Large intestine (tissue), 3 donors: Measurements from ENCODE around the gene BPIFB1. TPM values are rescaled to one million over a fixed set of nuclear protein-coding genes. Genes with fewer than 3 reads are reported as not detected.
A peak's percentile ranks its signal among the peaks of the same experiment; 100 is the strongest.

Source experiments
- DNase-seq, 2 donors: peaks; one replicate each; pipeline versions ENCODE4 v3.0.0 to v3.0.0-alpha.2; 2013
- H3K27ac ChIP-seq: one replicate; pipeline ENCODE4 v1.5.1; 2013; ENCODE audit warnings: low read length
- H3K27me3 ChIP-seq: 2 replicates; pipeline ENCODE4 v1.6.1; 2013; ENCODE audit warnings: low read length; ENCODE audit not compliant: control insufficient read depth, insufficient read depth
- H3K36me3 ChIP-seq: 2 replicates; pipeline ENCODE4 v1.6.1; 2013; ENCODE audit warnings: low read length; ENCODE audit not compliant: control insufficient read depth, insufficient read depth
- H3K4me1 ChIP-seq: one replicate; pipeline ENCODE4 v1.6.1; 2013; ENCODE audit warnings: low read length; ENCODE audit not compliant: control insufficient read depth, insufficient read depth
- H3K4me3 ChIP-seq: one replicate; pipeline ENCODE4 v1.5.1; 2013; ENCODE audit warnings: low read length
- H3K9me3 ChIP-seq: one replicate; pipeline ENCODE4 v1.6.1; 2013; ENCODE audit warnings: mild to moderate bottlenecking, low read depth, low read length, moderate library complexity; ENCODE audit not compliant: control insufficient read depth
- WGBS: methylation state at CpG from one replicate; pipeline ENCODE4 v1.1.5; 2013; ENCODE audit warnings: low lambda C conversion rate; ENCODE audit not compliant: insufficient coverage; 5-methylcytosine and 5-hydroxymethylcytosine counted together
- polyA plus RNA-seq: library from polyadenylated mRNA; unstranded; fragments of 120-200 nt; gene quantifications from one replicate; pipeline ENCODE4 v1.2.1, GENCODE V29; 2013

Gene BPIFB1
- polyA plus RNA-seq, 1 donor = not detected

DNA sequence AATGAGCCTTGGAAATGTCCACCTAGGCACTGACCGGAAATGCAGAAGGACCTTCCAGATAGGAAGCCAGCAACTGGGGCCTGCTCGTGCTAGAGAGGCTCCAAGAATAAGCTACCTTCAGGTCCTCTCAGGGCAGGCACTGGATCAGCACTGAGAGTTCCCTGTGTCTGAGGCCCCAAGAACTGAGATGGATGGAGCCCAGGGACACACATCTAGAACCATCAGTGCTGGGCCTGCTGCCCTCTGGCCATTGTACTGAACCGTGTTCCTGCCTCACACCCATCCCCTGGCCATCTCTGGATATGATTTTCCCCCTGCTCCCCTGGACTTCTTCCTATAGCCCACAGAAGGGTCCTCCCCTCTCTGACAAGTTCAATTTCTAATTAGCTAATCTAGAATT, 36.9 kb upstream of the BPIFB1 start:
- DNase-seq = no peak
- Histone ChIP-seq H3K9me3 (no peaks in the 10 kb centered on the region), H3K4me1 (no peaks in the 10 kb centered on the region), H3K27ac (no peak overlapping the region), H3K36me3 (no peaks in the 10 kb centered on the region), H3K27me3 (no peaks in the 10 kb centered on the region), H3K4me3 (no peak overlapping the region)
- WGBS = no CpG with 5 or more reads among the region's 3 CpGs

DNA sequence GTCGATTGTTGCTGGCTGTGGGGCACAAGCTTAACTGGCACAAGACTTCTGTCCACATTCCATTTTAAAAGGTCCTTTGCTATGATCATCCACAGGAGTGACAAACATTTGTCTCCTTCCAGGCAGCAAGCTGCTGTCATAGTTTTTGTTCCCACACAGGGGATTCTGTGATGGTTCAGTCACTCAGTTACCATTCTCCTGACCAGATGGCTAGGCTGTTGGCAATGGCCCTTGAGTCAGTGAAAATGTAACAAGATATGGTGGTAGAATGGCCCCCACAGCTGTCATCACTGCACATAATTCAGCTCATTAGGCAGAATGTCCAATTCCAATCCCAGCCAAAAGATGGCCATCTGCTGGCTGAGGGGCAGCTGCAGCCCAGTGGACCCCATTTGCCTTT, 33.6 kb upstream of the BPIFB1 start:
- WGBS = no CpG with 5 or more reads among the region's 1 CpG
- Histone ChIP-seq H3K4me3 (no peak overlapping the region), H3K36me3 (no peaks in the 10 kb centered on the region), H3K27ac (no peak overlapping the region), H3K27me3 (no peaks in the 10 kb centered on the region), H3K9me3 (no peaks in the 10 kb centered on the region), H3K4me1 (no peaks in the 10 kb centered on the region)
- DNase-seq = no peak

DNA sequence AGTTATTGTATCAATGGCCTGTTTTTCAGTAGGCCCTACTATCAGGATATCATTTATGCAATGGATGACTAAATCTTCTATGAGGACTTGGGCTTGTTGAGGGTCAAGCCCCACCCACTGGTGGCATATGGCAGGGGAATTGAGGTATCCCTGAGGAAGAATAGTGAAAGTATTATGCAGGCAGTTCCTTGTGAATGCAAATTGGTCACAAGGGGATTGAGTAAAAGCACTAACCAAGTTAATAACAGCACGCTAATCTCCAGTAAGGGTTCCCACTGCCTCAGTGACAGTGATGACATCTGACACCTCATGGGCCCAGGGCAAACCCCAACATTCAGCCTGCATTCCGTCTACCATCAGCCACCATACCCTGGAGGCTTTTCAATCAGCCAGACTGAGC, 32.3 kb upstream of the BPIFB1 start:
- DNase-seq = no peak
- H3K27me3 ChIP-seq = no peaks in the 10 kb centered on the region
- no CpG with 5 or more reads among the region's 2 CpGs for WGBS
- no peak overlapping the region for H3K27ac ChIP-seq
- H3K9me3 ChIP-seq = no peaks in the 10 kb centered on the region
- no peaks in the 10 kb centered on the region for H3K36me3 ChIP-seq
- H3K4me1 ChIP-seq = no peaks in the 10 kb centered on the region
- H3K4me3 ChIP-seq = no peak overlapping the region

DNA sequence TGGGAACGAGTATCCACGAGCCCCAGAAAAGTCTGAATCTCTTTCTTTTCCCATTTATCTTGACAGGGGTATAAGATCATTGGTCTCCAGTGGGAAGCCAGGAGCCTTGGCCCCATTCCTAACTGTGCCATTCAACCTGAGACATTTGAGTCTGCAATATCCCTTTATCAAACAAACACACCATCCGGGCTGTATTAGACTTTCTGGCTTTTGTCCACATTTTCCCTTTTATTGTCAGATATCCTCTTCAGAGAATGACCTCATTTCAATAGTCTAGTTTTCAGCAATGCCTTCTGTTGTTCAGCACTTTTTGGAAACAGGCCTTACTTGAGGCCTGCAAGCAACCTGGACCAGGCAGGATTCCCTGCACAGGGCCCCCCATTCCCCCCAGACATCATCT, 31.5 kb upstream of the BPIFB1 start:
- WGBS = no CpG with 5 or more reads among the region's 3 CpGs
- no peak for DNase-seq
- no peaks in the 10 kb centered on the region for H3K4me1 ChIP-seq
- H3K36me3 ChIP-seq = no peaks in the 10 kb centered on the region
- no peak overlapping the region for H3K27ac ChIP-seq
- H3K4me3 ChIP-seq = no peak overlapping the region
- H3K9me3 ChIP-seq = no peaks in the 10 kb centered on the region
- no peaks in the 10 kb centered on the region for H3K27me3 ChIP-seq

DNA sequence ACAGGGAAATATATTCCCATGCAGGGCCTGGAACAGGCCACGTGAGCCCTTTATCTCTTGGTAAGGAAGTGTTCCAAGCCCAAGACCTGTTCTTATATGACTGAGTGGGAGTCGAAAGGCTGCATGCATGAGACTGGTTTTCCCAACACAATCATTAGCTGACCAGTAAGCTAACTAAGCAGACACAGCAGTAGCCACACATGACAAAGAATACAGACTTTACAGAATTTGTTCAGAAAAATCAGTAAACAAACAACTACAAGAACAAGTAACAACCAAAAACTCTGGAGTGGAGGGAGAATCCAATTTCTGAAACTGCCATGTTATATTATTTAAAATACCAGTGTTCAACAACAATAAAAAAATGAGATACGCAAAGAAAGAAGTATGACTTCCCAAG, 30.6 kb upstream of the BPIFB1 start:
- WGBS = 100% methylated on average over 1 of the region's 3 CpGs
- DNase-seq = no peak

DNA sequence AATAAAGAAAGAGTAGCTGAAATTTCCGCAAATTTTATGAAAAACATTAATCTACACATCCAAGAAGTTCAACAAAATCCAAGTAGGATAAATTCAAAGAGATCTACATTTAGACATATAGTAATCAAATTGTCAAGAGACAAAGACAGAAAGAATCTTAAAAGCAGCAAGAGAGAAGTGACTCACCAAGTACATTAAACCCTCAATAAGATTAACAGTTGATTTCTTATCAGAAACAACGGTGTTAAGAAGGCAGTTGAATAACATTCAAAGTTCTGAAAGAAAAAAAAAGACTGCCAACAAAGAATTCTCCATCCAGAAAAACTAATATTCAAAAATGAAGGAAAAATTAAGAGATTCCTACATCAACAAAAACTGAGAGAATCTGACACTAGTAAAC, 28.0 kb upstream of the BPIFB1 start:
- H3K4me1 ChIP-seq = no peaks in the 10 kb centered on the region
- no peak for DNase-seq
- WGBS = 58% methylated on average over 2 of the region's 2 CpGs

More for the DNA sequence above, 30.6 kb upstream of the BPIFB1 start:
- no peaks in the 10 kb centered on the region for H3K36me3 ChIP-seq
- H3K27me3 ChIP-seq = no peaks in the 10 kb centered on the region
- H3K4me1 ChIP-seq = no peaks in the 10 kb centered on the region
- H3K27ac ChIP-seq = no peak overlapping the region
- H3K4me3 ChIP-seq = no peak overlapping the region
- H3K9me3 ChIP-seq = no peaks in the 10 kb centered on the region

DNA sequence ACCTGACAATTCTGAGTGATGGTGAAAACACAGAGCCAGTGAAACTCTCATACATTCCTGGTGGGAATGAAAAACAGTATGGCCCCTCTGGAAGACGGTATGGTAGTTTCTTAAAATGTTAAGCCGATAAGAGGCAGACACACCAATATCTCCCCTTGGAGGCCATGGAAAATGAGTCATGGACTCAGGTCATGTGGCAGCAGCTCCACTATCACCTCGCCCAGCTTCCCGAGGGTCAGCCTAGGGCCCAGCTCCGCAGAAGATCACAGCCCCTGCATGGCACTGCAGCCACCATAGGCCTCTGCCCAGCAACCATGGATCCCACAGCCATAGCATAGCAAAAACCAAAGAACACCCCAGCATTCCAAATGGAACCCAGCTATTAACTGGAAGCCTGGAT, 25.8 kb upstream of the BPIFB1 start:
- Histone ChIP-seq H3K27ac (no peak overlapping the region), H3K36me3 (no peaks in the 10 kb centered on the region), H3K4me3 (no peak overlapping the region), H3K4me1 (no peaks in the 10 kb centered on the region), H3K27me3 (no peaks in the 10 kb centered on the region), H3K9me3 (no peaks in the 10 kb centered on the region)
- no peak for DNase-seq
- no CpG with 5 or more reads among the region's 5 CpGs for WGBS

More for the DNA sequence above, 28.0 kb upstream of the BPIFB1 start:
- Histone ChIP-seq H3K27ac (no peak overlapping the region), H3K4me3 (no peak overlapping the region), H3K36me3 (no peaks in the 10 kb centered on the region), H3K27me3 (no peaks in the 10 kb centered on the region), H3K9me3 (no peaks in the 10 kb centered on the region)

DNA sequence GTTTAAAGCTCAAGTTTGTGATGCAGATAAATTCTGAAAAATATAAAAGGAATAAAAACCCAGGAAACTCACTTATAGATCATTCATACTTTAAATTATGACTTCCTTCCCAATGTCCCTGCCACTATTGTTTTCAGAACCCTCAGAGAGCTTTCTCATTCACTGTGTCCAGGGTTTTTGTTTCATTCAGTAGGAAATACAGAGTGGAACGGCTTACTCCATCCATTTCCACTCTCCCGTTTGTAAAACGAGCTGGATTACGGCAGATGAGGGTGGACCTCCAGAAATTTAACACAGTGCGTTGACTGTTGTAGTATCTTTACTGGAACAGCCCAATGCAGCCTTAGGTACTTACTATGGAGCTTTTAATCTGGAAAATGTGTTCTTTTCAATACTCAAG, 23.6 kb upstream of the BPIFB1 start:
- no CpG with 5 or more reads among the region's 5 CpGs for WGBS
- Histone ChIP-seq H3K4me3 (no peak overlapping the region), H3K9me3 (no peaks in the 10 kb centered on the region), H3K36me3 (no peaks in the 10 kb centered on the region), H3K4me1 (no peaks in the 10 kb centered on the region), H3K27ac (no peak overlapping the region), H3K27me3 (no peaks in the 10 kb centered on the region)
- no peak for DNase-seq

DNA sequence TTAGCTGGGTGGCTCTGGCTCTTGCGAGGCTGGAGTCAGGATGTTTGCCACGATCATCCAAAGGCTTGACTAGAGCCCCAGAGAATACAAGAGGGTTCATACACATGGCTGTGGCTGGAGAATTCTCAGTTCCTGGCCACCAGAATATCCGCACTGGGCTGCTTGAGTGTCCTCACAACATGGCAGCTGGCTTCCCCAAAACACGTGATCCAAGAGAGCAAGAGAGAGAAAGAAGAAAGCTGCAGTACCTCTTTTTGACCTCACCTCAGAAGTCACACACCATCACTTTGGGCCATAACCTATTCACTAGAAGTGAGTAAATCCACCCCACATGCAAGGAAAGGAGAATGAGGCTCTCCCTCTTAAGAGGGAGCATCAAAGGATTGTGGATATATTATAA, 21.5 kb upstream of the BPIFB1 start:
- Histone ChIP-seq H3K4me3 (no peak overlapping the region), H3K27me3 (no peaks in the 10 kb centered on the region), H3K36me3 (no peaks in the 10 kb centered on the region), H3K27ac (no peak overlapping the region), H3K9me3 (no peaks in the 10 kb centered on the region), H3K4me1 (no peaks in the 10 kb centered on the region)
- no peak for DNase-seq
- WGBS = no CpG with 5 or more reads among the region's 4 CpGs

DNA sequence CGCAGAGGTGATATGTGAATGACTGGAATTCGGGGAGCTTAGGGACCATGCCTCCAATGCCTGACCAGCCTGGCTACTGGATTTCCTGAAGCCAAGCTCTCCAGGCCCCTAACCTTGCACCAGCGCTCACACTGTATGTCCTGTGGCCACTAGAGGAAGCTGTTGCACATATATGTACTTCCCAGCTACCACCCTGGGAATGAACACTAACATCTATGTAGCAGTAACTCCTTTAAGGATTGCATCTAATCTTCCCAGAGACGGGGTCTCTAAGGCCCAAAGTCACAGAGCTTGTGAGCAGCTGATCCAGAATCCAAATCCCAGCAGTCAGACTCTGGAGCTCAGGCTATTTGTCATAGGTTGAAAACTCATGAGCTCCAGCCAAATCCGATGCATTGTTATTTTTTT, 20.4 kb upstream of the BPIFB1 start:
- Histone ChIP-seq H3K36me3 (no peaks in the 10 kb centered on the region), H3K27ac (no peak overlapping the region), H3K9me3 (no peaks in the 10 kb centered on the region), H3K27me3 (no peaks in the 10 kb centered on the region), H3K4me3 (no peak overlapping the region), H3K4me1 (no peaks in the 10 kb centered on the region)
- DNase-seq = peak; percentile 34 to 43
- WGBS = no CpG with 5 or more reads among the region's 5 CpGs

DNA sequence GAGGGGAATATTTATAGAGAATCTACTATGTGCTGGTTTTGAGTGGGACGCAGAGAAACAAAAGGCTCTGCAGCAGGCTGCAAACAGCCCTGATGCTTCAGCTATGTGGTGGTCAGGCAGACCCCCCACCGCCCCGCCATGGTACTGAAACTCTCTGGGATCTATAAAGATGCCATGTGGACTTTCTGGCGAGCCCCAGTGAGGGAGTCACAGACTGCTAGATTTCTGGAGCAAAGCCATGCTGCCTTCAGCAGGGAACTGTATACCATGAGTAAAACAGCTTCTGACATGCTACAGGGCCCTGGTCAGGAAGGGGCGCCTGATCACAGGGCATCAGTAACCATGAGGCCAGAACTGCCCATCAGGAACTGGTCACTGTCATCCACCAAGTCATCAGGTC, 19.2 kb upstream of the BPIFB1 start:
- no peak for DNase-seq
- no peaks in the 10 kb centered on the region for H3K36me3 ChIP-seq
- no peaks in the 10 kb centered on the region for H3K9me3 ChIP-seq
- no peak overlapping the region for H3K4me3 ChIP-seq
- WGBS = no CpG with 5 or more reads among the region's 5 CpGs
- H3K27me3 ChIP-seq = no peaks in the 10 kb centered on the region
- H3K4me1 ChIP-seq = no peaks in the 10 kb centered on the region
- no peak overlapping the region for H3K27ac ChIP-seq
